Left lobe of liver (tissue), 2 donors: ENCODE data around the gene SMPX. TPM values are rescaled to one million over a fixed set of nuclear protein-coding genes. Genes with fewer than 3 reads are reported as not detected.
"Not testable (repeated sequence)": the region's sequence is repeated elsewhere in the genome, so short reads cannot be mapped to it uniquely, and the experiment has no call there.

Experiments used
- ATAC-seq: fragments of 200-7000 bp; cut with Tn5 transposase; one replicate; pipeline ENCODE4 v1.9.1; 2020; ENCODE audit warnings: mild to moderate bottlenecking, moderate library complexity
- DNase-seq: peaks from one replicate; pipeline ENCODE4 v3.0.0-alpha.2; 2020; ENCODE audit warnings: low spot score
- total RNA-seq: library from RNA; stranded (reverse); gene quantifications from one replicate; pipeline ENCODE4 v1.2.1, GENCODE V29; 2021
- donor health status: DM: no; HTN: no; CAD: no; lungs with moderate emphysema.
- donor health status: DM: no; HTN: yes; CAD: no.

SMPX gene
- 0.96 TPM for total RNA-seq

- no peak for ATAC-seq
- DNase-seq, result no peak
These were observed at the start of gene SMPX for GRCh38 chrX:21757960-21758359. TSS of gene SMPX (minus strand) at chrX:21758116. CDS start at chrX:21754290, 3,826 bp downstream.

- DNase-seq, result no peak
- no peak for ATAC-seq
These were observed 48.8 kb upstream of the SMPX start for GRCh38 chrX:21806691-21807090.

GRCh38 chrX:21802839-21803238 lies 44.9 kb upstream of the SMPX start:
- ATAC-seq, result no peak
- DNase-seq, result no peak

DNA sequence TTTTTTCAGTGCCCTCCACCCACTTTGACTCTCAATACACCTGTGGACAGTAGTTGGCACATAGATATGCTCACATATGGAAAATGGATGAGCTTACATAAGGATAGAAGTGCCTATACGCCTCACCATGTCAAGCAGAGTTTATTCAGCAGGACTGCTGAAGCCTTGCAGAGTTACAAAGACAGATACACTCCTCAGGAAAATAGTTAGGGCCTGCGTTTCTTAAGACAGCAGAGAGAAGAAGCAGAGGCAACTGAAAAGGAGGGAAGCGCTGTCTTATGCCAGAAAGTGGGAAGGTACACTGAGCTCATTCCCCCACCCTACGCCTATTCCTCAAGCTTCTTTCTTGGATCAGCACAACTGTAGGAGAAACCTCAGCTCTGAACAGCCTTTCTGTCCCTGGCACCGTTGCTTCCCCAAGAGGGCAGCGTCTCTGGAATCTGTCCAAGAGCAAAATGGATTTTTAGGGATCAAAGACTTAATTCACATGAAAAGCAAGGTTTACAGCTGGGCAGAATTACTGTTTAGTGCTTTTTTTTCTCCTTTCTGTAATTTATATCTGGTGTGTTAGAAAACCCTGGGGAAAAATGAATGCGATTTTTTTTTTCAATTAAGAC lies 44.2 kb upstream of the SMPX start:
- DNase-seq (no peak), ATAC-seq (peak; percentile 18)

GRCh38 chrX:21800344-21800770 lies 42.4 kb upstream of the SMPX start:
- DNase-seq (no peak), ATAC-seq (peak; percentile 24)

- DNase-seq (no peak), ATAC-seq (no peak)
These were observed 41.9 kb upstream of the SMPX start for GRCh38 chrX:21799767-21800166.

DNA sequence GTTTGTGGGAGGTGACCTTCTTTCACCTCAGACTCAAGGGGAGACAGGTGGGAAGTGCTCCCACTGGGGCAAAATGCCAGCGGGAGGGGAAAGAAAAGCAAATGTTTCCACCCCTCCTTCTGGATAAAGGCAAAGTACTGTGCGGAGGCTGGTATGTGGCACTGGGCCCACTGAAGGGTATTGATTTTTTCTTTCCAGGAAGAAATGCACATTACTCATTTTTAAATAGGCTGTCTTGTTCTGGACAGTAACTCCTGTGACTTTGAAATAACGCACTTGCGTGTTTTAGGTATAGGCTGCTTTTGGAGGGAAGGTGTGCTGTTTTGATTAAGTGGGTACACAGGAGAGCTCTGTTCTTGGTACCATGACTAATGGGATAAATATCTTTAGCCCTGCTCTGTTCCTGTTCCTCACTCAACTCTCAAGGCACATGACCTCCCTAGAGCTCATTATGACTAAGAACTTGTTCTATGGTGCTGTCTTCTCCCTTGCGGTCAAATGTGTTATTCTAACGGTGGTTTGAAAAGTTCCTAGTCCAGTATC lies 40.8 kb upstream of the SMPX start:
- ATAC-seq (peak; percentile 84), DNase-seq (peak; percentile 52)

DNA sequence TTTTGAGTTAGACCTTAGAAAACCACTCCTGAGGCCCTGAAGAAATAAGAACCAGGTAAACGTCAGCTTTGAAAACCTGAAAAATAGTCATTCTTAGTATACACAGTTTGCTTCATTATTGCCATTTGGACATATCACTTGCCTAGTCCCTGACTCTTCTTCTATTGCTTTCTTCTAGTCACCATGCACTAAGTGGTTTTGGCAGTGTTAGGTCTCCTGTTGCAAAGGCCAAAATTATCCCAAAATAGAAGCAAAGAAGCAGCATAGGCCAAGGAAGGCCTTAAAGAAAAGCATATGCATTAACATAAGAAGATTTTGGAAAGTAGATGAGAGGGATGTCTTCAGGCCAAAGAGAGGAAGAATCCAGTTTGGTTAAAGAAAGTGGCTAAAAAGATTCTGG lies 24.1 kb upstream of the SMPX start:
- no peak for ATAC-seq
- DNase-seq, result no peak

DNA sequence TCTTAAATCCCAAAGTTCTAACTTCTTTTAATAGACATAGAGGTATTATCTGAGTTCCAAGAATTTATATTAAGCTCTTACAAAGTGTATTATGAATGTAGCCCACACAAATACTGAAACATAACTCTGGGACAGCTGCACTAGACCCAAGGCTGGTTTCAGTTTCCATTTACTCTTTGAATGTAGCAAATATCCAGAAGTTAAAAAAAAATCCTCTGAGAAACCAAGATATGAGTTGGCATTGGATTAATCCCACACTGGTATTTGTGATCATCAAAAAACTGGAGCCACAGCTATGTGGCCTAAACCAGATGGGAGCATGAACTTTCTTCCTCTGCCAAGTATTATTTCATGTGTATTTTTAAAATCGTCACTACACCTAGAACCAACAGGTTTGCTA lies 23.6 kb upstream of the SMPX start:
- ATAC-seq (no peak), DNase-seq (no peak)

GRCh38 chrX:21779095-21779494 lies 21.2 kb upstream of the SMPX start:
- no peak for DNase-seq
- no peak for ATAC-seq

DNA sequence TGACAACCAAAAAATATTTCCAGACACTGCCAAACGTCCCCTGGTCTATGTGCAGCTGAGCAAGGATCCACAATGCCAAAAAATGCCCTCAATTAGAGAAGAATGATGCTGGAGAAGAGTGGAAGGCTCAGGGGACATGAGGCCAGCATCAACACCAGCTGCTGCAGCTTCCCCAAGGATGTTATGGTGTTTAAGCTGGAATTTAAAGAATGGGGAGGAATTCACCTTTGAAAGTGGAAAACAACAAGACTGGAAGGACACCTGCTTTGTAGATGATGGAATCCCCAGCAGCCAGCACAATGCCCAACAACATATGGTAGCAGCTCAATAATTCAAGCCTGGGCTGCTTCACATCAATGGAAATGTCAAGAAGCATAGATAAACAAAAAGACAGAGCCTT lies 20.3 kb upstream of the SMPX start:
- no peak for DNase-seq
- no peak for ATAC-seq

- not testable (repeated sequence) for ATAC-seq, DNase-seq
These were observed 17.2 kb upstream of the SMPX start for GRCh38 chrX:21775128-21775527.

DNA sequence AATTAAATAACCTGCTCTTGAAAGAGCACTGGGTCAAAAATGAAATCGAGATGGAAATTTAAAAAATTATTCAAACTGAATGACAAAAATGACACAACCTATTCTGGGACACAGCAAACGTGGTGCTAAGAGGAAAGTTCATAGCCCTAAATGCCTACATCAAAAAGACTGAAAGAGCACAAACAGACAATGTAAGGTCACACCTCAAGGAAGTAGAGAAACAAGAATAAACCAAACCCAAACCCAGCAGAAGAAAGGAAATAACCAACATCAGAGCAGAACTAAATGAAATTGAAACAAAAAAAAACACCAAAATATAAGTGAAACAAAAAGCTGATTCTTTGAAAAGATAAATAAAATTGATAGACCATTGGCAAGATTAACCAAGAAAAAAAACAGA lies 15.1 kb upstream of the SMPX start:
- DNase-seq, ATAC-seq: not testable (repeated sequence)

DNA sequence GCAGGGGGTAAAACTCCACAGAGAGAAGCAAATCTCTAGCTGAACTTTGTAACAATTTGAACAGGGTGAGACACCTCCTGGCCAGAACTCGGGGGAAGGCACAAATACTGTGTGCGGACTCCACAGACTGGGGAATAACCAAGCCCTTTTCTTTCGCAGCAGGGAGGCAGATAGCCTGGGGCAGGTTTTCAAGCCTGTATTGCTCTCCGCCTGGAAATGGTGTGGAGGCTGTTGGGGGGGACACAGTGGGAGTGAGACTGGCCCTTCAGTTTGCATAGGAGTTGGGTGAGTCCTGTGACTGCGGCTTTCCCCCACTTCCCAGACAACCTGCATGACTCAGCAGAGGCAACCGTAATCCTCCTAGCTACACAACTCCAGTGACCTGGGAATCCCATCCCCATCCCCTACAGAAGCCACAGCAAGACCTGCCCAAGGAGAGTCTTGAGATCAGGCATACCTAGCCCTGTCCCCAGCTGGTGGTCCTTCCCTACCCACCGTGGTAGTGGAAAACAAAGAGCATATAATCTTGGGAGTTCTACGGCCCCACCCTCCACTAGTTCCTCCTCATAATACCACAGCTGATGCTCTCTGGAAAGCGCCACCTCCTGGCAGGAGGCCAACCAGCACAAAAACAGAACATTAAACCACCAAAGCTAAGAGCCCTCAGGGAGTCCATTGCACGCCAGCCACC lies 12.9 kb upstream of the SMPX start:
- DNase-seq, result peak; percentile 46
- ATAC-seq, result peak; percentile 87

DNA sequence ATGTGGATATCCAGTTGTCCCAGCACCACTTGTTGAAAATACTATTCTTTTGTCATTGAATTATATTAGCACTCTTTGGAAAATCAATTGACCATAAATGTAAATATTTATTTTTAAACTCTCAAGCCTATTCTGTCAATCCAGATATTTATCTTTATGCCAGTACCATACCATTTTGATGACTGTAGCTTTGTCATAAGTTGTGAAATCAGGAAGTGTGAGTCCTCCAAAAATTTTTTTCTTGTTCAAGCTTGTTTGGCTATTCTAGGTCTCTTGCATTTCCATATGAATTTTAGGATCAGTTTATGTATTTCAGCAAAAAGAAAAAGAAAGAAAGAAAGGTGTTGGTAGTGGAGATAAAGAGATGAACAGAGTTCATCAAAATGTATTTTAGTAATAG lies 8.2 kb upstream of the SMPX start:
- ATAC-seq (no peak), DNase-seq (no peak)

GRCh38 chrX:21764008-21764407 lies 6.1 kb upstream of the SMPX start:
- DNase-seq, result no peak
- ATAC-seq, result no peak

- no peak for ATAC-seq
These were observed 572 bp upstream of the SMPX start for GRCh38 chrX:21758488-21758887.

DNA sequence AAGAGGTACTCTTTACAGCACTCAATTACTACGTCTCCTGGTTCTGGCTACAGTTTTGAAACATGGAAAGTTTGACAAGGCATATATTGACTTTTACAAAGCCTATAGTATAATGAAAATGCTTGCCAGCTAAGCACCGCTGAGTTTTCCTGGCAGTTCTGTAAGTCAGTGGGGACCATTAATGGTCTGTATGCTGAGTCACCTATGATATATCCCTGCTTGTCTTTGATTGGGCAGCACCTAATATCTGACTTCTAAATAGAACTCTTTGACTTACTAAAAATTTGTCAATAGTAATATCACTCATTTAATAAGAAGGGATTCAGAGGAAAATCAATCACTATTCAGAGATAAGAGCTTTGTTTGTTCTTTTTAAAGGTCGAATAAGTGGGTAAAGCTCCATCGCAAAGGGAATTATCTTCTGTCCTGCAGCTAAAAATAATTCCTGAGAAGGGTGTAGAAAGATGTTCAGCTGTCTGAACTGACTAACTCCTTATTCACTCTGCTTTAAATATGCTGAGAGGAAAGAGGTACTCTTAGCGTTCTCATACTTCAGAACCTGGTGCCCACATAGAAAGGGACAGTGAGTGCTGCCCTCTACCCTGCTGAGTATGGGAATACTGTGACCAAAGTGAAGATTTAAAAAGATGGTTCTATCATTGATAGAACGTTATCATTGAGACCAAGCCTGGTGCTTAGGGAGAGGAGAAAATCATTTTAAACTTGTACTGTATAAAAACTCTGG lies 959 bp downstream of the SMPX start:
- ATAC-seq (peak; percentile 28), DNase-seq (no peak)

More at GRCh38 chrX:21758488-21758887, 572 bp upstream of the SMPX start:
- DNase-seq, result no peak

DNA sequence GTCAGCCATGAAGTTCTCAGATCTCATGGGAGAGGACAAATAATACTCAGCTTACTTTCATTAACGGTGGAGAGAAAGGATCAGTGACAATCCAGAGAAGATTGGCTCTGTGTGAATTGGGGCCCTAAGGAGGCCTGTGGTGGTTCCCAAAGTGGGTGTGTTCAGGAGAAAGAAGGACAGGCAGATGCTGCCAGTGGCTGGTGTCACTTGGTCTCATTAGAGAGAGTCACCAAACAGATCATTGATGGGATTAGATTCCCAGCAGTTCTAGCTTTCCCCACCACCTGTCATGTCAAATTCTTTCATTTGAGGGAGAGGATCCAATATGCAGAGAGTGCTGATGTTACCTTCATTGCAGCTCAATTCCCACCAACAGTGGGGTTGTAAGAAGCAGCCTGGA lies 8.0 kb downstream of the SMPX start:
- ATAC-seq (no peak), DNase-seq (no peak)

DNA sequence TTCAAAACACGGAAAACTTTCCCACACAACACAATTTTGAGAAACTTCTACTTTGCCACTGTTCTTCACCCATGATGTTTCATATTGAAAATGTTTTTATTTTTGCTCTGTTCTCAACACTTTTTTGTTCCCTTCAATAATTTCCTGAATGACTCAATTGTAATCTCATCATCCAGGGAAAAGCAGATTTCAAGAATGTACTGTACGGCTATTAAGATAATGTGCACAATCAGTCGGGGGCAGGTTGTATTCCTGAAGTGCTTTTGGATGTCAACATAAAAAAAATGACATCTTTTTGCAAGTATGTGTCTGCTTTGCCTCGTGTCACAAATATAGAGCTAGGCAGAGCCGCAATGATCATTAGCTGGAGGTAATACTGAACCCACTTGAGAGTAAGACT lies 9.7 kb downstream of the SMPX start:
- DNase-seq, result no peak
- ATAC-seq, result no peak

GRCh38 chrX:21747558-21747957 lies 10.4 kb downstream of the SMPX start:
- DNase-seq (no peak), ATAC-seq (no peak)

GRCh38 chrX:21745756-21746155 lies 12.2 kb downstream of the SMPX start:
- ATAC-seq (peak; percentile 57), DNase-seq (peak; percentile 41)
